GM18951 (cell line): ENCODE data around the gene NOM1.
"Not testable (repeated sequence)": the region's sequence is repeated elsewhere in the genome, so short reads cannot be mapped to it uniquely, and the experiment has no call there.

Experiments
- POLR2A ChIP-seq: IDR thresholded peaks from 4 replicates; pipeline ENCODE4 v1.6.1; 2011; ENCODE audit warnings: mild to moderate bottlenecking; ENCODE audit not compliant: insufficient read length, insufficient read depth; ENCODE audit errors: extremely low read depth
- in situ Hi-C: fragments of 300-500 bp; cut with MboI; formaldehyde crosslinking; loops from one replicate; pipeline ENCODE4 v1.12.0; 2022; ENCODE audit warnings: low sequenced_read_pairs, mixed read lengths, inconsistent platforms; ENCODE audit not compliant: unreplicated experiment

Gene NOM1

GRCh38 chr7:156927571-156928405 lies 21.7 kb upstream of the NOM1 start:
- no peak for TF ChIP-seq POLR2A
- in situ Hi-C loops, result no loop called here

- in situ Hi-C loops, result no loop called here
- TF ChIP-seq POLR2A, result no peak
These were observed 21.1 kb upstream of the NOM1 start for GRCh38 chr7:156928406-156928747.

GRCh38 chr7:156929789-156930539 lies 19.5 kb upstream of the NOM1 start:
- in situ Hi-C loops, result no loop called here
- TF ChIP-seq POLR2A, result no peak

GRCh38 chr7:156932006-156932405 lies 17.5 kb upstream of the NOM1 start:
- TF ChIP-seq POLR2A, result no peak
- in situ Hi-C loops, result no loop called here

GRCh38 chr7:156935250-156935649 lies 14.3 kb upstream of the NOM1 start:
- in situ Hi-C loops, result no loop called here
- TF ChIP-seq POLR2A, result no peak

- in situ Hi-C loops, result not testable (repeated sequence)
These were observed 12.7 kb upstream of the NOM1 start for GRCh38 chr7:156936766-156937165.

GRCh38 chr7:156940421-156941122 lies 8.9 kb upstream of the NOM1 start:
- in situ Hi-C loops, result no loop called here
- no peak for TF ChIP-seq POLR2A

- in situ Hi-C loops, result no loop called here
- no peak for TF ChIP-seq POLR2A
These were observed 7.9 kb upstream of the NOM1 start for GRCh38 chr7:156941393-156942182.

GRCh38 chr7:156942708-156943090 lies 6.8 kb upstream of the NOM1 start:
- in situ Hi-C loops, result no loop called here
- no peak for TF ChIP-seq POLR2A

- TF ChIP-seq POLR2A, result no peak
- in situ Hi-C loops, result no loop called here
These were observed 6.1 kb upstream of the NOM1 start for GRCh38 chr7:156943091-156944041.

GRCh38 chr7:156944876-156945275 lies 4.6 kb upstream of the NOM1 start:
- TF ChIP-seq POLR2A, result no peak
- in situ Hi-C loops, result no loop called here
